Endothelial cell of umbilical vein (primary cell): ENCODE results near the gene WDPCP.

ENCODE experiments used
- GATA2 ChIP-seq: IDR thresholded peaks from 2 replicates; pipeline ENCODE4 v1.7.0; 2011; ENCODE audit warnings: low read depth, mild to moderate bottlenecking, moderate library complexity, mixed read lengths, low read length; ENCODE audit not compliant: insufficient read length, insufficient read depth
- POLR2A ChIP-seq: IDR thresholded peaks from 2 replicates; pipeline ENCODE4 v1.6.1; 2012; ENCODE audit warnings: low read depth, mild to moderate bottlenecking, control low read depth, low read length
- TF ChIP-seq, protein P1 (sequence below), 2 donors: IDR thresholded peaks; 1 replicate in 1 of 2; 2 replicates in 1 of 2; pipeline ENCODE4 v1.5.1; 2011; ENCODE audit warnings: low read length in 2 of 2, mild to moderate bottlenecking in 2 of 2, moderate library complexity in 2 of 2, control low read depth in 1 of 2, inconsistent platforms in 1 of 2, low read depth in 1 of 2; ENCODE audit not compliant: insufficient read depth in 1 of 2; ENCODE audit errors: extremely low read depth in 1 of 2

DNA sequence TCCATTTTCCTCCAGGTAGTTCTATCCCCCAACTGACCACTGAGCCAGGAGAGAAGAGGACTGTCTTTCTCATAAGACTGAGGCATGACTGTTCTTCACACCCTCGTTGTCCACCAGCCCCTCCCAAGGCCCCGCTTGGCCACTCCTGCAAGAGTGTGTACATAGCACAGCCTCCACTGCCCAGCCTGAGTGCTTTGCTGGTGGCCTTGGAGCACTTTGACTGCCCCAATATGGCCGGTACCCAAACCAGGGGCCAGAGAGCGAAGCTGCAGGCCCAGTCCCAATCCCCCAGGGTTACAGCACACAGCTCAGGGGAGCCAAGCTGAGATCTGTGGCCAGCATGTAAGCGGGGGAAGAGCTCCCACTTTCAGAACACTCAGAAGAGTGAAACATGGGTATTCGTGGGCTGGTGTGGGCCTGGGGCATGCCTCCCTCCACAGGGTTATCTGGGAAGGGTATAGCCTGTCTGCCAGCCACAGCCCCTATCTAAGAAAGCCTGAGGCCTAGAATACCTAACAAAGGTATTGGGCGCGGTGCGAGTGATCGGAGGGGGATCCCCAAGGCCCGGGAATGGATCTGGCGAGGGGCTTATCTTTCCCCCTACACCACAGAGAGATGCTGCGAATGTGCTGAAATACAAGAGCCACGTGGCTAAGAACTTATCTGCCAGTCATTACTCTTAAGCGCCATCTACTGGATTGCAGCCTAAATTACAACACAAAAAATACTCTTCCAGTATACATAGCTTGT is 163.8 kb downstream of the WDPCP start:
- TF ChIP-seq, protein P1, sequence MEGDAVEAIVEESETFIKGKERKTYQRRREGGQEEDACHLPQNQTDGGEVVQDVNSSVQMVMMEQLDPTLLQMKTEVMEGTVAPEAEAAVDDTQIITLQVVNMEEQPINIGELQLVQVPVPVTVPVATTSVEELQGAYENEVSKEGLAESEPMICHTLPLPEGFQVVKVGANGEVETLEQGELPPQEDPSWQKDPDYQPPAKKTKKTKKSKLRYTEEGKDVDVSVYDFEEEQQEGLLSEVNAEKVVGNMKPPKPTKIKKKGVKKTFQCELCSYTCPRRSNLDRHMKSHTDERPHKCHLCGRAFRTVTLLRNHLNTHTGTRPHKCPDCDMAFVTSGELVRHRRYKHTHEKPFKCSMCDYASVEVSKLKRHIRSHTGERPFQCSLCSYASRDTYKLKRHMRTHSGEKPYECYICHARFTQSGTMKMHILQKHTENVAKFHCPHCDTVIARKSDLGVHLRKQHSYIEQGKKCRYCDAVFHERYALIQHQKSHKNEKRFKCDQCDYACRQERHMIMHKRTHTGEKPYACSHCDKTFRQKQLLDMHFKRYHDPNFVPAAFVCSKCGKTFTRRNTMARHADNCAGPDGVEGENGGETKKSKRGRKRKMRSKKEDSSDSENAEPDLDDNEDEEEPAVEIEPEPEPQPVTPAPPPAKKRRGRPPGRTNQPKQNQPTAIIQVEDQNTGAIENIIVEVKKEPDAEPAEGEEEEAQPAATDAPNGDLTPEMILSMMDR (IDR thresholded peaks at IDR 0.05; ENCODE audit: extremely low read depth in 1 of 2, insufficient read depth in 1 of 2, low read depth in 1 of 2, low read length in 2 of 2), result peak; percentile 55 to 56
- no peak for TF ChIP-seq GATA2
- no peak for TF ChIP-seq POLR2A
